Raji (cell line): ENCODE measurements around the gene FHIT.

Experiments
- POLR2A ChIP-seq: IDR thresholded peaks from 2 replicates; pipeline ENCODE4 v1.6.1; 2011; ENCODE audit warnings: low read depth, low read length, control low read depth; ENCODE audit not compliant: insufficient read depth

Gene FHIT

DNA sequence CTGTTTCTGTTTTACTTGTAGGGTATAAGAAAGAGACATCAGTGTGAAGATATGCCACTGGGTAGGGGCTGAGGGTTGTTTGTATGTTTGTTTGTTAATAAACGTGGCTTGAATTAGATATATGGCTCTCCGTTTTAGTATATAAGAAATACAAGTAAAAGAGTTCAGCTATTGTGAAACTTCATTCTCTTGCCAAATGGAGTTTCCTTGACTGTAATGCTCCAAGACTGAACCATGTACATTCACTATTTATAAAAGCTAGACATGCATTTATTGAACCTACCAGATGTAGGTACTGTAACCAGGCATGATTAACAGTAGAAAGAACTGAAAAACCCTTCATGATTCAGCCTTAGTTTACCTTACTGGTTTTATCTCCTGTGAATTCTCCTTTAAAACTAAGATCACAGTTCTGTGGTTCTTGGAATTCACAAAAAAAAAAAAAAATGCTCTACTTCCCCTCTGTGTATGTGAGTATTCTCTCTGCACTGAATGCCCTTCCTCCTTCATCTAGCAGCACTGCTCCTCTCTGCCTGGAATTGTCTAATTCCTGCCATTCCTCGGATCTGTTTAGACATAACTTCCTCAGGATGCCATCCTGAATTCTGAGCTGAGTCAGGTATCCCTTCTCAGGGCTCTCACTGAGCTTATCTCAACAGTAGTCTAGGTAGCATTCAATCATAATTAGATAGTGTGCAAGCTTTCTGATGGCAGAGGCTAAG lies 504.4 kb downstream of the FHIT start:
- no peak for TF ChIP-seq POLR2A

DNA sequence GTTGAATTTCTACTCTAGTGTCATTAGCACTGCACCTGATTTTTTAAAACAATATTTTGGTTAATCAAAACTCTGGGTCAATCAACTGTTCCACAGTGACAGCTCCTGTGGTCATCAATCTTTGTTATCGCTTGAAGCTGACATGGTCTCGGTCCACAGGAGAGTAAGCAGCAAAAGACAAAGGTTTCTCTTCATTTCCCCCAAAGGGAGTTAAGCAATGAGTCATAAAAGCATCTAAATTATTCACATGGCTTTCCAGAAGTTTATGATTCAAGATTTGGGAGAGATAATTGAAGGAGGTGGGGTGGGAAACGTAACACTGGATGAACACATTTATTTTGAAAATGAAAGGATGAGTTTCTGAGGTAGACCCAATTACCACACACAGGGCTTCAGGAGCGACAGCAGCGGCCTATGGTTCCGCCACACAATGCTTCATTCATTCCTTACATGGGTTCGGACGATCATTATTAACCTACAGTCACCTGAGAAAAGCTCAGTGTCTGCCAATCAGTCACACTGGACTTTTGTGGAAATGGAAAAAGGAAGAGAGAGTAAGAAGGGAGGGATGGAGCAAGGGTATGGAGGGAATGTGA lies 505.1 kb downstream of the FHIT start:
- no peak for TF ChIP-seq POLR2A

DNA sequence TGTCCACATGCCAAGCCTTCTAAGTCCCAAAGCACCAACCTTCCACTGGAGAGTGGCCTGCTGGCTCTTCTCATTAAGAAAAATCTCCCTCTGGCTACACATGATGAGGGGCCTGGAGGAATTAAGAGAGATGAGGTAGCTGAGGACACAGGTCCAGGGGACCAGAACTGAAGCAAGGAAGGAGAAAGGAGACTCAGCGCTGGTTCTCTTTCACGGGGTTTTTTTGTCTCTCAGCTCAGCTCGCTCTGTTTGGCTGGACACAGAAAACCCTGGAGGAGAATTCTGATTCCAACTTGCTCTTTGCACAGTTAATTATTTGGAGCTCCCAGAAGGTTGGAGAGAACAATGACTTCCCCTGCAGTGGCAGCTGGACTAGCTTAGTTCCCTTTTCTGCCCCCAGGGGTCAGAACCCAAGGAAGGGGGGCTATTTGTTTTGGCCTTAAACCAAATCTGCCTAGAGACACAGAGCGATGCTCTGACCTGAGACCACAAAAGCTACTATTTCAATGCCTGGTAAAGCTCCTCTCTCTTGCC lies 507.6 kb downstream of the FHIT start:
- no peak for TF ChIP-seq POLR2A

DNA sequence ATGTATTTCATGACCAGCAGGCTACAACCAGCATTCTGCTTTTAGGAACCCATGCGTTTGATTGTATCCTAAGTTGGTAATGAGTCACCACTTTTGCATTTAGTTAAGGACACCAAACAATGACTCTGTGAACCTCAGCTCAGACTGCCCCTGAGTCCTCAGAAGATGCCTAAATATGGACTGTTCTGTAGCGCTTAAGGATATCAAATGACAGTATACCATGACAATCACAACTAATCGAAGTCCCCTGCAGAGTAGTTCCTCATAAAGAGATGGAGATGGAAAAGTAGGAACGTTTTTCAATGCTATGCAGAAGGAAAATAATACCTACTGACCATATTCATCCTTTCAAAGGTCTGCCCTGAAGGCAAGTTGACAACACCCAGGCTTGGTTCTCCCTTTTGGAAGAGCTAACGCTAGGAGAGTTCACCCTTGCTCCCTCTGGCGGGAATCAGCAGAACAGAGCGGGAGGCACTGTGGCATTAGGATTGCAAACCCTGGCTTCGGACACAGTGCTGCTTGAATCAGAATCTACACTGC lies 508.6 kb downstream of the FHIT start:
- no peak for TF ChIP-seq POLR2A

DNA sequence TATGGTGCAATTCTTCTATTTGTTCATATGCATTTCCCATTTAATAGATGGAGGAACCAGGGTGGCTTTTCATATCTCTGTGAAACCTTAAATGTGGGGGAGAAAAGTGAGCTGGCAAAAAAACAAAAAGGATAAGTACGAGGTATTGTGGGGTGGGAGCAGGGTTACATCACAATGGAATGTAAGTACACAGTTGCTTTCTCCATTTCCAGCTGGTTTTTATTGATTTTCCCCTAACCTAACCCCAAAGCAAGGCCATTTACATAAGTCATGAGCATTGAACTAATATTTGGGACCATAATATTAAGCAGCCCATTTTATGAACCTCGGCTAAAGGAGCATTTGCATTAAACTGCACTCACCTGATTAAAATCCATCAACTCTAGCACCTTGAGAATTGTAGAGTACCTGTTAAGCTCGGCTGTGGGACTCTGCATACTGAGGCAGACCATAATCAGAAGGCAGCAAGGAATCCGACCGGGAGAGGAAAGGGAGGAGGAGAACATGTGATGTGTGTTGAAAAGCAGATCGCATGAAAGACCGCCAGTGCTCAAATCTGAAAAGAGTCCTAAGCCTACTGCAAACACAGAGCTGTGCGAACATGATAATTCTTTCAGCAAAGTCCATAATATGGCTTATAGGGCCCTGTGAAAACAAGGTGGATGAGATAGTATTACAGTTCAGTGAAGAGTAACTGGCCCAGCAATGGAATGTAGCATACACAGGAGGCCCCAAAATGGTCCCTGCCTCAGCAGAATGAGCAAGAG lies 513.4 kb downstream of the FHIT start:
- no peak for TF ChIP-seq POLR2A

DNA sequence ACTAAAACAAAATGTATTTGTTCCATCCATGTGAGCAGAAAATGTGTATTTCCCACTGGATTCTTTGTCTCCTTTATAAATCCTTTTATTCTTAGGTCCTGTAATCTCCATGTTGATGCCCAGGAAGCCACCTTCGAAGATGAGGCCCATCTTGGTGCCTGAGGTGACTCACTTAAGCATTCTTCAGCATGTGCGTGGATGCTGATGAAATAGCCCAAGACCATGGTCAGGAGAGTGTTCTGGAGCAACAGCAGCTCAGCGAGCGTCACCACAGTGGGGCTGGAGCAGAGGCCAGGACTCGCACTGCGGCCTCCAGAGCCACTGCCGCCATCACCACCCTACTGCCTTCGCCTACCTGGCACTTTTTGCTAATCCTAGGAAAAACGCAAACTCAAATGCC lies 520.9 kb downstream of the FHIT start:
- TF ChIP-seq POLR2A = no peak

DNA sequence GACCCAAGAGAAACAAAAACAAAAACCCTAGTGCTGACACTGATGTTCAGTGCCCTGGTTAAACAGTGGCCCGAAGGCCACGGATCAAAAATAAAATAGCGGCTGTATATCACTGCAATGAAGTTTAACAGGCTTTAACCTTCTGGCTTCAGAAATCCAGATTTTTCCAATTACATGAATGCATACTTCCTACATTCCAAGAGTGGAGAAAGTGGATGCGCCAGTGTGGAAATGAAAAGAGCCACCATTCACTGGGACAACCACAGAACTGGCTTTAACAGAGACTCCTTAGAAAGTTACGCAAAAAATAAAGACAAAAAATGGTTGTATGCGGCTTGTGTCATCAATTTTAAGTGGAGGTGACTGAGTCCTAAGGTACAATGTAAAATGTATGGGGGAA lies 522.2 kb downstream of the FHIT start:
- no peak for TF ChIP-seq POLR2A

DNA sequence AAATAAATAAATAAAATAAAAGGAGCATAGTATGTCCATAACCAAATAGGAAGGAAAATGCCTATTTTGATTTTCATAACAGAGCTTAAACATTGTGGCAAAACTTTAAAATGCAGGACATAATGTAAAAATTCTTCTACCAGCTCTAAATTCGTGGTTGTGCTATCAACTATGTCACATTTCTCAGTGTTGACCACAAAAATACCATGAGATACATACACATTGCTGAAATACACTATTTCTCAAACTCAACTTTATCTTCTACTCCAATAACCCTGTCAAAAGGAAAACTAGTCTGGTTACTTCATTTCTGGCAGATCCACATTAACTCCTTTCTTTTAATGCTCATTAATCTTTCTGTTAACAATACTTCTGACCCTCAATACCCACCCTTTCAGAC lies 523.2 kb downstream of the FHIT start:
- no peak for TF ChIP-seq POLR2A

DNA sequence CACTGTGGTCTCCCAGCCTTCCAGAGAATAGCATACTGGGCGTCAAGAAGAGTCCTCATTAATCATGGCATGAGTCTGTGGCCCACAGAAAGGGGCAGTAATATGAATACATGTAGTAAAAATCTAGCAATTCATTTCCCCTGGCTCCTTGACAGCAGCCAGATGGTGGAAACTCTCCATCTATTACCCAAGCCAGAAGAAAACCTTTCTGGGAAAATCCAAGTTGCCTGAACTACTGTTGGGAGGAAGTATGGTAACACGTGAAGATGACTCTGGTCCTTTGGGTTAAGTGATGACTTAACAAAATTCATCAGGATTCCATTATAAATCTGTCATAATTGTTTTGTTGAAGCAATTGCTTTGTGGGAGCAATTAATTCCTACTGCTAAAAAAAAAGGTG lies 530.5 kb downstream of the FHIT start:
- TF ChIP-seq POLR2A = no peak

DNA sequence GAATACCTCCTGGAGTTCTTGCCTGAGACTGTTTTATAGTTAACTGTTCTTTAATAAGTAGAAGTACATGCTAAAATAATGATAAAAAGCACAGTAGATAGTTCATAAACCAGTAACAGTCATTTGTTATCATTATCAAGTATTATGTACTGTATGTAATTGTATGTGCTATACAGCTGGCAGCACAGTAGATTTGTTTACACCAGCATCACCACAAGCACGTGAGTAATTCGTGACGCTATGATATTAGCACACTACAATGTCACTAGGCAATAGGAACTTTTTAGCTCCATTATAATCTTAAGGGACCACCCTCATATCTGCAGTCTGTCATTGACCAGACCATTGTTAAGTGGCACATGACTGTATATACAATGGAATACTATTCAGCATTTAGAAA lies 534.7 kb downstream of the FHIT start:
- TF ChIP-seq POLR2A = no peak

DNA sequence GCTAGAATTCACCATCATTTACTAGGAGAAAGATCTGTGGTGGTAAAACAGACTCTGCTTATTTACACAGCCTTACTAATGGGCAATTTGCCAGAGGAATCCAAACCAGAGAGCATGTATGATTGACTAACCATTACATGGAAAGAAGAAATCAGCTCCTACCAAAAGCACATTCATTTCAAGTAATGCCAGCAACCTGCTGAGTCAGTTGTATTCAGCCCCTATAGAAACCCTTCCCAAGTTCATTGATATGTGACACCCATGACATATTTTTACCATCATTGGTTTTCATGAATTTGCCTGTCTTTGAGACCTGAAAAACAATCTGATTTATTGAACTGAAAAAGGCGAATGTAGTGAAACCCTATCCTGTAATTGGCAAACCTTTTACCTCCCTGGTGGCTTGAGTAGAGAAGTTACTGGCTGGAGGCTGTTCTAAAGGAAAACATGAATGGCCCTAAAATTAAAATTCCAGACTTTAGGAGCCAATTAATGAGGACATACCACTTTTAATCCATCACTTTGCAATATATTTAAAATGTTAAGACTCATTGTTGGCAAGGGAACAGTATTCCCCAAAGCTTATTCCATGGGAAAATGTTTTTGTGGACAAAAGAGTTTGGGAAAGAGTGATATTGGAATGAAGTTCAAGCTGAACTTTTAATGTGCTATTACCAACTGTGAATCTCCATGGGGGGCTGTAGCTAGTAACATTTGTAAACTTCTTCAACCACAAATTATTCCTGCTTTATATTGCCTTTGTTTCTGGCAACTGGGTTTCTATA lies 542.9 kb downstream of the FHIT start:
- TF ChIP-seq POLR2A = no peak

DNA sequence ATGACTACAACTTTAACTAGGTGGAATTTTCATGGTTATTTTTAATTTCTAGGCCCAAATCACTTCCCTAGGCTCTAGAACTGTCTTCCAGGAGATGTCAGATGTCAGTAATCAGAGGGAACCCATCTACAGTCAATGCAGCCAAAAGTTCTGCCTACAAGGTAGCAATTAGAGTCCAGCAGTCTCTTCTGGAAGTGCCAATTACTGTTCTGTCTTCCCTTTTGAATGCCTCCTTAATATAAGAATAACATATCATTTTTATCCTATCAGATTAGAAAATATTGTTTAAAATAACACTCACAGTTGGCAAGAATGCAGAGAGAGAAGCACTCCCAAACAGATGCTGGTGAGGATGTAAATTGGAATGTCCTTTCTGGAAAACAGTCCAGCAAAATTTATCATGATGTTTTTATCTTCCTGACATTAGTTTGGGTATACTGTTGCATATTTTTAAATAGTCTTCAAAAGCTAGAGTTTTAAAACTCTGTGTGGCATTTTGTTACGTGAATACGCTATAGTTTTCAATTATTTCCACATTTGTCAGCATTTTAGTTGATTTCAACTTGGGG lies 543.7 kb downstream of the FHIT start:
- no peak for TF ChIP-seq POLR2A

DNA sequence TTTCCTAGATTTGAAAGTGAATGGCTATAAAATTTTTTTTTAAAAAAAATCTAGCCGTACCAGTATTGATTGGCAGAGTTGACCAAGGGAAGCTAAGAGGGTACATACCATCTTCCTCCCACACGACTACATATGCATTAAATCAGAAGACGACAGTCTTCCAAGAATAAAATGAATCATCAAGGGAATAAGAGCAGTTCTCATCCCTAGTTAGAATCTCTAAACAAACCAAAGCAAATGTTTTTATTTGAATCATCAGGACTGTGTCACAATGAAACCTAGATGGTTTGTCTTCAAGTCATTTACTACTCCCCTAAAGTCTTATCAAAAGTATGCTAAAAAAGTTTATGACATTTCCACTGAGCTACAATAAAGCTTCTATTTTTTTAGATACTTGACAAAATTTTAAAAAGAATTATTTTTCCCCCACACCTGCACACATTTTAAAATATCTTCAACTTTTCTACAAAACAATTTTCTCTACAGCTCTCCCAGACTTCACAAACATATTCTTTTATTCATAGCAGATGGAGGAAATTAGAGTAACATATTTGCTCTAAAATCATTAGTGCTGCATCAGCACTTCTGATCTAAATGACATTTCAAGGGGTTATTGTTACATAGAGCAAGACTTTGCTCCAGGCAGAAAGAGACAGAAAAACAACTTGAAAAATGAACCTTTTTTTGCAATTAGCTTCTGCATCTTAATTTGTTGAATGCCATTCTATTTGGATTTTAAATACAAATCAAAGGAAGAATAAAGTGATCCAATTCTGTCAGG lies 547.1 kb downstream of the FHIT start:
- no peak for TF ChIP-seq POLR2A

DNA sequence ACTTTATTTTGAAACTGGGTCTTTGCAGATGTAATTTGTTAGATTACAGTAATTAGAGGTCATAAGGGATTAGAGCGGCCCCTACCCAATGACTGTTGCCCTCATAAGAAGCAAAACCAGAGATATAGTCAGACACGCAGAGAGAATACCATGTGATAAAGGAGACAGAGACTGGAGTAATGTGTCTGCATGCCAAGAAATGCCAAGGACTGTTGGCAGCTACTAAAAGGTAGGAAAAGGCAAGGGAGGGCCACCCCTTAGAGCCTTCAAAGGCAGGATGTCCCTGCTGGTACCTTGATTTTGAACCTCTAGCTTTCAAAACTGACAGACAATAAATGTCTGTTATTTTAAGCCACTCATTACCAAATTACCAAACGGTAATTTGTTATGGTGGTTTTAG lies 548.2 kb downstream of the FHIT start:
- TF ChIP-seq POLR2A = no peak
